DMS 273 (cell line): Measurements from ENCODE around the gene SIGLEC12.
A peak's percentile ranks its signal among the peaks of the same experiment; 100 is the strongest.
"Not testable (repeated sequence)": the region's sequence is repeated elsewhere in the genome, so short reads cannot be mapped to it uniquely, and the experiment has no call there.

Experiments
- DNase-seq: peaks from one replicate; lab custom pipeline; 2025; ENCODE audit not compliant: unreplicated experiment; lab: John Stamatoyannopoulos, UW

The SIGLEC12 gene

GRCh38 chr19:51524666-51525264 lies 23.2 kb upstream of the SIGLEC12 start:
- no peak for DNase-seq

- DNase-seq, result no peak
These were observed 20.2 kb upstream of the SIGLEC12 start for GRCh38 chr19:51521781-51522180.

GRCh38 chr19:51521357-51521756 lies 19.8 kb upstream of the SIGLEC12 start:
- no peak for DNase-seq

GRCh38 chr19:51520728-51521127 lies 19.1 kb upstream of the SIGLEC12 start:
- DNase-seq, result no peak

GRCh38 chr19:51514866-51515481 lies 13.4 kb upstream of the SIGLEC12 start:
- peak; percentile 76 for DNase-seq

GRCh38 chr19:51513968-51514367 lies 12.4 kb upstream of the SIGLEC12 start:
- no peak for DNase-seq

- DNase-seq, result peak; percentile 33
These were observed 9.8 kb upstream of the SIGLEC12 start for GRCh38 chr19:51511353-51511752.

GRCh38 chr19:51509823-51510660 lies 8.4 kb upstream of the SIGLEC12 start:
- DNase-seq, result no peak

GRCh38 chr19:51508059-51508733 lies 6.6 kb upstream of the SIGLEC12 start:
- no peak for DNase-seq

- no peak for DNase-seq
These were observed 6.0 kb upstream of the SIGLEC12 start for GRCh38 chr19:51507640-51508058.

GRCh38 chr19:51507192-51507591 lies 5.6 kb upstream of the SIGLEC12 start:
- DNase-seq, result no peak

GRCh38 chr19:51505904-51506303 lies 4.3 kb upstream of the SIGLEC12 start:
- no peak for DNase-seq

GRCh38 chr19:51503896-51504295 lies 2.3 kb upstream of the SIGLEC12 start:
- DNase-seq, result no peak

- no peak for DNase-seq
These were observed 1.8 kb upstream of the SIGLEC12 start for GRCh38 chr19:51503286-51503817.

- not testable (repeated sequence) for DNase-seq
These were observed 669 bp downstream of the SIGLEC12 start for GRCh38 chr19:51500931-51501330.

- DNase-seq, result no peak
These were observed 3.9 kb downstream of the SIGLEC12 start for GRCh38 chr19:51497666-51498065.

- DNase-seq, result no peak
These were observed 7.8 kb downstream of the SIGLEC12 start for GRCh38 chr19:51493776-51494175.

GRCh38 chr19:51491586-51491985 lies 10.0 kb downstream of the SIGLEC12 start:
- DNase-seq, result no peak

GRCh38 chr19:51490676-51491075 lies 10.9 kb downstream of the SIGLEC12 start:
- no peak for DNase-seq

- no peak for DNase-seq
These were observed 12.5 kb downstream of the SIGLEC12 start for GRCh38 chr19:51489113-51489512.

- DNase-seq, result no peak
These were observed 13.1 kb downstream of the SIGLEC12 start for GRCh38 chr19:51488491-51488890.
